ENCODE results near the gene ADPRS. TPM values are rescaled to one million over a fixed set of nuclear protein-coding genes. Genes with fewer than 3 reads are reported as not detected.

ADPRS gene
- total RNA-seq, 5 donors from 2014 or later (not counting 1 experiment from before 2014, with no cell fraction given), result 19.0 to 30.2 (median 28.1) TPM

- no peak for DNase-seq
- no peak overlapping the region for H3K27ac Mint-ChIP-seq
- WGBS (ENCODE audit: insufficient coverage), result 91% methylated on average over 7 of the region's 8 CpGs
- Histone ChIP-seq H3K36me3 (ENCODE audit: control insufficient read depth in 2 of 2, extremely low read depth in 1 of 2, insufficient read depth in 1 of 2, low read length in 1 of 2) (peaks cover 6 to 52% of the 10 kb centered on the region in 2 donors), H3K4me1 (ENCODE audit: control insufficient read depth in 1 of 2, extremely low read depth in 1 of 2, insufficient read depth in 2 of 2, low read length in 2 of 2) (peaks cover 3 to 28% of the 10 kb centered on the region in 2 experiments), H3K9me3 (no peaks in the 10 kb centered on the region), H3K27ac (ENCODE audit: low read length) (no peak overlapping the region), H3K27me3 (replicated peaks in 1 of 2; ENCODE audit: control insufficient read depth in 2 of 2, extremely low read depth in 1 of 2, insufficient read depth in 2 of 2, low read length in 1 of 2) (no peaks in the 10 kb centered on the region), H3K4me3 (ENCODE audit: control insufficient read depth in 1 of 2, extremely low read depth in 1 of 2, low read length in 1 of 2) (no peak overlapping the region)
- H3K4me1 Mint-ChIP-seq, result peaks cover 12 to 20% (median 17%) of the 10 kb centered on the region in 3 donors
- H3K36me3 Mint-ChIP-seq, result peaks cover 14% of the 10 kb centered on the region
- POLR2A ChIA-PET, result interaction anchor here in 1 of 2 donors (0.6 kb wide), 1 partner anchor 216 kb away, joined by 3 read pairs; no protein-coding TSS in a partner anchor
- no peaks in the 10 kb centered on the region for H3K9me3 Mint-ChIP-seq
- no peaks in the 10 kb centered on the region for H3K27me3 Mint-ChIP-seq
- no peak for ATAC-seq (replicated peaks in 1 of 4)
- no peak overlapping the region for H3K4me3 Mint-ChIP-seq
- CTCF ChIA-PET, result interaction anchor here (1.1 to 1.5 kb wide), 2 partner anchors 94 to 130 kb away, joined by 3 to 4 read pairs; partner anchors contain the start of gene THRAP3 (in 1 of the 2)
Measured at GRCh38 chr1:36094621-36095061, 5.9 kb downstream of the ADPRS start.

GRCh38 chr1:36095760-36096405, 7.2 kb downstream of the ADPRS start:
- no peak overlapping the region for H3K27ac ChIP-seq (ENCODE audit: low read length)
- H3K27me3 ChIP-seq (replicated peaks in 1 of 2; ENCODE audit: control insufficient read depth in 2 of 2, extremely low read depth in 1 of 2, insufficient read depth in 2 of 2, low read length in 1 of 2), result no peaks in the 10 kb centered on the region
- peaks cover 6 to 52% of the 10 kb centered on the region in 2 donors for H3K36me3 ChIP-seq (ENCODE audit: control insufficient read depth in 2 of 2, extremely low read depth in 1 of 2, insufficient read depth in 1 of 2, low read length in 1 of 2)
- Mint-ChIP-seq H3K4me3 (no peak overlapping the region), H3K36me3 (peaks cover 14% of the 10 kb centered on the region), H3K4me1 (peaks cover 5 to 18% (median 13%) of the 10 kb centered on the region in 3 donors), H3K27ac (no peak overlapping the region), H3K9me3 (no peaks in the 10 kb centered on the region), H3K27me3 (no peaks in the 10 kb centered on the region)
- WGBS (ENCODE audit: insufficient coverage), result 100% methylated on average over 8 of the region's 15 CpGs
- POLR2A ChIA-PET, result no interaction called here
- H3K9me3 ChIP-seq, result no peaks in the 10 kb centered on the region
- peaks cover 0 to 23% of the 10 kb centered on the region in 2 experiments for H3K4me1 ChIP-seq (ENCODE audit: control insufficient read depth in 1 of 2, extremely low read depth in 1 of 2, insufficient read depth in 2 of 2, low read length in 2 of 2)
- ATAC-seq (replicated peaks in 1 of 4), result no peak
- CTCF ChIA-PET, result interaction anchor here (0.7 to 1.1 kb wide), 2 partner anchors 14 to 129 kb away, joined by 3 read pairs; partner anchors contain the start of gene THRAP3 (in 1 of the 2)
- DNase-seq, result no peak
- H3K4me3 ChIP-seq (ENCODE audit: control insufficient read depth in 1 of 2, extremely low read depth in 1 of 2, low read length in 1 of 2), result no peak overlapping the region

- Histone ChIP-seq H3K27me3 (replicated peaks in 1 of 2; ENCODE audit: control insufficient read depth in 2 of 2, extremely low read depth in 1 of 2, insufficient read depth in 2 of 2, low read length in 1 of 2) (no peaks in the 10 kb centered on the region), H3K27ac (ENCODE audit: low read length) (no peak overlapping the region), H3K4me3 (ENCODE audit: control insufficient read depth in 1 of 2, extremely low read depth in 1 of 2, low read length in 1 of 2) (no peak overlapping the region), H3K36me3 (ENCODE audit: control insufficient read depth in 2 of 2, extremely low read depth in 1 of 2, insufficient read depth in 1 of 2, low read length in 1 of 2) (peaks cover 2 to 45% of the 10 kb centered on the region in 2 donors), H3K4me1 (ENCODE audit: control insufficient read depth in 1 of 2, extremely low read depth in 1 of 2, insufficient read depth in 2 of 2, low read length in 2 of 2) (peaks cover 0 to 14% of the 10 kb centered on the region in 2 experiments), H3K9me3 (no peaks in the 10 kb centered on the region)
- Mint-ChIP-seq H3K4me1 (peaks cover 0 to 15% (median 6%) of the 10 kb centered on the region in 3 donors), H3K36me3 (peaks cover 14% of the 10 kb centered on the region), H3K9me3 (no peaks in the 10 kb centered on the region), H3K27me3 (no peaks in the 10 kb centered on the region), H3K4me3 (no peak overlapping the region), H3K27ac (no peak overlapping the region)
- ATAC-seq (replicated peaks in 1 of 4), result no peak
- CTCF ChIA-PET, result interaction anchor here (0.8 to 1.0 kb wide), 2 partner anchors 189 kb away, joined by 3 to 5 read pairs; no protein-coding TSS in a partner anchor
- 84% methylated on average over 9 of the region's 16 CpGs for WGBS (ENCODE audit: insufficient coverage)
- POLR2A ChIA-PET, result interaction anchor here in 1 of 2 donors (0.6 kb wide), 2 partner anchors 213 to 290 kb away, joined by 3 read pairs; no protein-coding TSS in a partner anchor
- DNase-seq, result no peak
Measured at GRCh38 chr1:36096500-36097432, 8.1 kb downstream of the ADPRS start.

GRCh38 chr1:36097693-36098585, 9.2 kb downstream of the ADPRS start:
- Mint-ChIP-seq H3K9me3 (no peaks in the 10 kb centered on the region), H3K27ac (no peak overlapping the region)
- POLR2A ChIA-PET, result interaction anchor here in 1 of 2 donors (0.6 kb wide), 1 partner anchor 212 kb away, joined by 3 read pairs; no protein-coding TSS in a partner anchor

GRCh38 chr1:36098650-36099365, 10.1 kb downstream of the ADPRS start:
- WGBS (ENCODE audit: insufficient coverage), result 82% methylated on average over 13 of the region's 13 CpGs
- Mint-ChIP-seq H3K36me3 (no peaks in the 10 kb centered on the region), H3K4me1 (peaks cover 0 to 9% (median 2%) of the 10 kb centered on the region in 3 donors), H3K4me3 (no peak overlapping the region), H3K27ac (no peak overlapping the region), H3K27me3 (no peaks in the 10 kb centered on the region), H3K9me3 (no peaks in the 10 kb centered on the region)
- no peak for DNase-seq
- Histone ChIP-seq H3K4me3 (ENCODE audit: control insufficient read depth in 1 of 2, extremely low read depth in 1 of 2, low read length in 1 of 2) (no peak overlapping the region), H3K9me3 (no peaks in the 10 kb centered on the region), H3K4me1 (ENCODE audit: control insufficient read depth in 1 of 2, extremely low read depth in 1 of 2, insufficient read depth in 2 of 2, low read length in 2 of 2) (peaks cover 0 to 8% of the 10 kb centered on the region in 2 experiments), H3K27ac (ENCODE audit: low read length) (no peak overlapping the region), H3K27me3 (replicated peaks in 1 of 2; ENCODE audit: control insufficient read depth in 2 of 2, extremely low read depth in 1 of 2, insufficient read depth in 2 of 2, low read length in 1 of 2) (no peaks in the 10 kb centered on the region), H3K36me3 (ENCODE audit: control insufficient read depth in 2 of 2, extremely low read depth in 1 of 2, insufficient read depth in 1 of 2, low read length in 1 of 2) (peaks cover 2 to 24% of the 10 kb centered on the region in 2 donors)
- ATAC-seq (replicated peaks in 1 of 4), result no peak
- POLR2A ChIA-PET, result no interaction called here
- CTCF ChIA-PET, result interaction anchor here in 1 of 2 donors (0.6 kb wide), 1 partner anchor 12 kb away, joined by 3 read pairs; no protein-coding TSS in a partner anchor

More at GRCh38 chr1:36097693-36098585, 9.2 kb downstream of the ADPRS start:
- Mint-ChIP-seq H3K4me3 (no peak overlapping the region), H3K27me3 (no peaks in the 10 kb centered on the region), H3K36me3 (peaks cover 5% of the 10 kb centered on the region), H3K4me1 (peaks cover 0 to 9% (median 2%) of the 10 kb centered on the region in 3 donors)
- no peaks in the 10 kb centered on the region for H3K27me3 ChIP-seq (replicated peaks in 1 of 2; ENCODE audit: control insufficient read depth in 2 of 2, extremely low read depth in 1 of 2, insufficient read depth in 2 of 2, low read length in 1 of 2)
- ATAC-seq (replicated peaks in 1 of 4) (no peak), DNase-seq (no peak)
- WGBS (ENCODE audit: insufficient coverage), result 96% methylated on average over 32 of the region's 33 CpGs
- no peaks in the 10 kb centered on the region for H3K9me3 ChIP-seq
- no peak overlapping the region for H3K27ac ChIP-seq (ENCODE audit: low read length)
- H3K4me1 ChIP-seq (ENCODE audit: control insufficient read depth in 1 of 2, extremely low read depth in 1 of 2, insufficient read depth in 2 of 2, low read length in 2 of 2), result peaks cover 0 to 13% of the 10 kb centered on the region in 2 experiments
- peaks cover 2 to 33% of the 10 kb centered on the region in 2 donors for H3K36me3 ChIP-seq (ENCODE audit: control insufficient read depth in 2 of 2, extremely low read depth in 1 of 2, insufficient read depth in 1 of 2, low read length in 1 of 2)
- CTCF ChIA-PET, result interaction anchor here in 1 of 2 donors (0.6 to 1.0 kb wide), 2 partner anchors 11 to 188 kb away, joined by 3 to 5 read pairs; no protein-coding TSS in a partner anchor
- H3K4me3 ChIP-seq (ENCODE audit: control insufficient read depth in 1 of 2, extremely low read depth in 1 of 2, low read length in 1 of 2), result no peak overlapping the region

All from T-cell (primary cell).